Measurements from ENCODE around the gene GGT6. TPM values are rescaled to one million over a fixed set of nuclear protein-coding genes. Genes with fewer than 3 reads are reported as not detected.

GGT6 gene
- total and polyA plus RNA-seq, 4 donors: 0.15 TPM; not detected in 3

DNA sequence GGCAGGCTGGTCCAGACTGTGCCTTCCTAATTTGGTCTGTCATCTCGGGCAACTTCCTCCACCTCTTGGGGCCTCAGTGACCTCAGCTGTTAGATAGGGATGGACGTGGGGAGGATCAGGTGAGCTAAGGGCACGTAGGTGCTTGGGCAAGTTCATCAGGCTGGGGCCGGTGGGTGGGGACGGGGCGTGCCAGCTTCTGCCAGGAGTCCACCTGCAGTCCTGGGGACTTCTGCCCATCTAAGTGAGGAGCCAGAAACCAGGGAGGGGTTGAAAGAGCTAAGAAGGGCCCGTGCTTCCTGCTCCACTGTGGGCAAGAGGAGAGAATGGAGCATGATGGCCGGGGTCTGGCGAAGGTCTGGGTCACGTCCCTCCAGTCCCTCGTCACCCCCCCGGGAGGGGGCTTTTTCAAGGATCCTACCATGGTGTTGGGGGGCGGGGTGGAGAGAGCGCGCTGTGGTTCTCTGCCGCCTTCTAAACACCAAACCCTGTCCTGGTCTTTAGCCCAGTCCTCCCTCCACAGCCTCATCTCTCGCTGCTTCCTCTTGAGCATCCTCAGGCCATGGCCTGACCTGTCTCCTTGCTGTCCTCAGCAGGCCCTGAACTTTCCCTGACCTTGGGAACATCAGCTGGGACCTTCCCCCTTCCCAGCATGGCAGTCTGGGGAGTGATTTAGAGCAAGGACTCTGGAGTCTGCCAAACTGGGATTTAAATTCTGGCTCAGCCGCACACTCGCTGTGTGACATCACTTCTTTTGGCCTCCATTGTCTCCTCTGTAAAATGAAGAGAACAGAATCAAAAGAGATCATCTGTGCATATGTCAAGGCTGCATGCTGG lies 40.1 kb downstream of the GGT6 start:
- Histone ChIP-seq H3K27me3 (ENCODE audit: control insufficient read depth, insufficient read depth, low read length) (no peaks in the 10 kb centered on the region), H3K36me3 (ENCODE audit: control insufficient read depth, insufficient read depth, low read length) (peaks cover 36% of the 10 kb centered on the region), H3K27ac (ENCODE audit: low read depth, low read length) (peak overlapping the region; percentile 78), H3K4me1 (ENCODE audit: control insufficient read depth, insufficient read depth, low read length) (peaks cover 37% of the 10 kb centered on the region), H3K9me3 (ENCODE audit: control insufficient read depth, insufficient read depth, low read length) (no peaks in the 10 kb centered on the region), H3K4me3 (ENCODE audit: low read depth, low read length) (no peak overlapping the region)
- DNase-seq (ENCODE audit: low read depth in 4 of 6, low spot score in 6 of 6): no peak
- WGBS (ENCODE audit: insufficient coverage): 79% methylated on average over 13 of the region's 19 CpGs

GRCh38 chr17:4519361-4519788 lies 41.0 kb downstream of the GGT6 start:
- 33% methylated on average over 12 of the region's 14 CpGs for WGBS (ENCODE audit: insufficient coverage)
- Histone ChIP-seq H3K27me3 (ENCODE audit: control insufficient read depth, insufficient read depth, low read length) (no peaks in the 10 kb centered on the region), H3K27ac (ENCODE audit: low read depth, low read length) (peak overlapping the region; percentile 78), H3K4me3 (ENCODE audit: low read depth, low read length) (no peak overlapping the region), H3K9me3 (ENCODE audit: control insufficient read depth, insufficient read depth, low read length) (no peaks in the 10 kb centered on the region), H3K36me3 (ENCODE audit: control insufficient read depth, insufficient read depth, low read length) (peaks cover 34% of the 10 kb centered on the region), H3K4me1 (ENCODE audit: control insufficient read depth, insufficient read depth, low read length) (peaks cover 37% of the 10 kb centered on the region)
- DNase-seq (ENCODE audit: low read depth in 4 of 6, low spot score in 6 of 6): peak in 1 of 6 donors; percentile 42

GRCh38 chr17:4518901-4519300 lies 41.5 kb downstream of the GGT6 start:
- 85% methylated on average over 10 of the region's 10 CpGs for WGBS (ENCODE audit: insufficient coverage)
- Histone ChIP-seq H3K36me3 (ENCODE audit: control insufficient read depth, insufficient read depth, low read length) (peaks cover 38% of the 10 kb centered on the region), H3K27ac (ENCODE audit: low read depth, low read length) (peak overlapping the region; percentile 78), H3K9me3 (ENCODE audit: control insufficient read depth, insufficient read depth, low read length) (no peaks in the 10 kb centered on the region), H3K4me3 (ENCODE audit: low read depth, low read length) (no peak overlapping the region), H3K27me3 (ENCODE audit: control insufficient read depth, insufficient read depth, low read length) (no peaks in the 10 kb centered on the region), H3K4me1 (ENCODE audit: control insufficient read depth, insufficient read depth, low read length) (peaks cover 37% of the 10 kb centered on the region)
- no peak for DNase-seq (ENCODE audit: low read depth in 4 of 6, low spot score in 6 of 6)

DNA sequence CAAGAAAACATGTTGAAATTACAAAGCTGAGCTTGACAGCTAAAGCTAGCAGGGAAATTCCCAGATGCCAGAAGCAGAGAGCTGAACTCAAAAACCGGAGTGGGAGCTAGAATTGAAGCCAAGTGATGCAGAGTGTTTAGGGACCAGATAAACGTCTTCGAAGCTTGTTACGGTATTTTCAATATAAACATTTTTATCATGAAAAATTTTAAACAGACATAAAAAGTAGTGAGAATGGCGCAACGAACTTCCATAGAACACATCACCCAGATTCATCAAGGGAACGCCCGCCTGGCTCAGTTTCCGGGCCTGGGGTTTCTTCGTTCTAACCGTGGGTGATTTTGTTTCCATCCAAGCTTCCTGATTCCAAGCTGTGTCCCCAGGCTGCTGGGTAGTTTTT lies 43.6 kb downstream of the GGT6 start:
- 70% methylated on average over 2 of the region's 11 CpGs for WGBS (ENCODE audit: insufficient coverage)
- no peaks in the 10 kb centered on the region for H3K27me3 ChIP-seq (ENCODE audit: control insufficient read depth, insufficient read depth, low read length)
- no peak overlapping the region for H3K4me3 ChIP-seq (ENCODE audit: low read depth, low read length)
- H3K36me3 ChIP-seq (ENCODE audit: control insufficient read depth, insufficient read depth, low read length): peaks cover 46% of the 10 kb centered on the region
- peak overlapping the region; percentile 33 for H3K27ac ChIP-seq (ENCODE audit: low read depth, low read length)
- H3K9me3 ChIP-seq (ENCODE audit: control insufficient read depth, insufficient read depth, low read length): no peaks in the 10 kb centered on the region
- DNase-seq (ENCODE audit: low read depth in 4 of 6, low spot score in 6 of 6): peak in 1 of 6 donors; percentile 90
- H3K4me1 ChIP-seq (ENCODE audit: control insufficient read depth, insufficient read depth, low read length): peaks cover 30% of the 10 kb centered on the region

DNA sequence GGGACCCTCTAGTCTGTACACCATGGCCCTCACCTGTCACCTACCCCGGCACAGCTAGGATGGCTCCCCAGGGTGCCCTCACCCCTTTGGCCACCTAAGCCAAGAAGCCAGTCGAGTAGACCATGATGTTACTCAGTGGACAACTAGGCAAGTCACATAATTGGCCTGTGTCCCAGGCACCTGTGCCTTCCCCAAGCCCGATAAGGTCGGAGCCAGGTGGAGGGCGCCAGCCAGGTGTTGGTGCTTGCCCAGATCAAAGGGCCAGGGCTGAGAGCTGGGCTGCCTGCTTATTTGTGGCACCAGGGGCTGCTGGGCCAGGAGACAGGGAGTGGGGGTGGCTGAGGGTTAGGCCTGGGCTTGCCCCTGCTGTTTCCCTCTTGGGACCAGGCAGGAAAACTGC lies 44.9 kb downstream of the GGT6 start:
- H3K27me3 ChIP-seq (ENCODE audit: control insufficient read depth, insufficient read depth, low read length): no peaks in the 10 kb centered on the region
- H3K27ac ChIP-seq (ENCODE audit: low read depth, low read length): no peak overlapping the region
- WGBS (ENCODE audit: insufficient coverage): 82% methylated on average over 5 of the region's 5 CpGs
- peaks cover 48% of the 10 kb centered on the region for H3K36me3 ChIP-seq (ENCODE audit: control insufficient read depth, insufficient read depth, low read length)
- H3K4me3 ChIP-seq (ENCODE audit: low read depth, low read length): no peak overlapping the region
- no peaks in the 10 kb centered on the region for H3K9me3 ChIP-seq (ENCODE audit: control insufficient read depth, insufficient read depth, low read length)
- H3K4me1 ChIP-seq (ENCODE audit: control insufficient read depth, insufficient read depth, low read length): peaks cover 33% of the 10 kb centered on the region
- DNase-seq (ENCODE audit: low read depth in 4 of 6, low spot score in 6 of 6): no peak

- H3K9me3 ChIP-seq (ENCODE audit: control insufficient read depth, insufficient read depth, low read length): no peaks in the 10 kb centered on the region
- DNase-seq (ENCODE audit: low read depth in 4 of 6, low spot score in 6 of 6): no peak
- H3K27ac ChIP-seq (ENCODE audit: low read depth, low read length): no peak overlapping the region
- H3K27me3 ChIP-seq (ENCODE audit: control insufficient read depth, insufficient read depth, low read length): no peaks in the 10 kb centered on the region
- WGBS (ENCODE audit: insufficient coverage): 83% methylated on average over 7 of the region's 11 CpGs
- H3K4me3 ChIP-seq (ENCODE audit: low read depth, low read length): no peak overlapping the region
- peaks cover 45% of the 10 kb centered on the region for H3K36me3 ChIP-seq (ENCODE audit: control insufficient read depth, insufficient read depth, low read length)
- peaks cover 32% of the 10 kb centered on the region for H3K4me1 ChIP-seq (ENCODE audit: control insufficient read depth, insufficient read depth, low read length)
Observed at GRCh38 chr17:4514779-4515178, 45.6 kb downstream of the GGT6 start.

DNA sequence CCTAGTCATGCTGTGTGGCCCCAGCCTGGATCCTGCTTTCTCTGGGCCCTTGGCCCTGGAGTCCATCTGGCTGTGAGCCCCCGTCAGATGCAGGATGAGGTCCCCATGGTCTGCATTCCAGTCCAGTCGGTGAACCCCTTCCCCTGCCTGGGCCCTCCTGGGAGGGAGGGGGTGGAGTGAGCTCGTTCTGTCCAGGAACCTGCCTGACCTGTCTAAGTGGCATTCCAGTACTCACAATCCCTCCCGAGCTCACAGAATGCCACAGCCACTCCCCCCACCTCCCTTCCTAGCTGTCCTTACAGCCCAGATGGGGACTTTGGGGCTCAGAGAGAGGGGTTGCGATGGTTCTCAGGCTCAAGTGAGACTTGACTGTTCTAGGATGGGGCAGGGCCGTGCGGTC lies 46.2 kb downstream of the GGT6 start:
- no CpG with 5 or more reads among the region's 7 CpGs for WGBS (ENCODE audit: insufficient coverage)
- no peak for DNase-seq (ENCODE audit: low read depth in 4 of 6, low spot score in 6 of 6)
- H3K4me1 ChIP-seq (ENCODE audit: control insufficient read depth, insufficient read depth, low read length): peaks cover 32% of the 10 kb centered on the region

GRCh38 chr17:4513113-4514032 lies 47.0 kb downstream of the GGT6 start:
- Histone ChIP-seq H3K27ac (ENCODE audit: low read depth, low read length) (no peak overlapping the region), H3K36me3 (ENCODE audit: control insufficient read depth, insufficient read depth, low read length) (peaks cover 39% of the 10 kb centered on the region), H3K9me3 (ENCODE audit: control insufficient read depth, insufficient read depth, low read length) (no peaks in the 10 kb centered on the region), H3K27me3 (ENCODE audit: control insufficient read depth, insufficient read depth, low read length) (no peaks in the 10 kb centered on the region), H3K4me1 (ENCODE audit: control insufficient read depth, insufficient read depth, low read length) (peaks cover 32% of the 10 kb centered on the region), H3K4me3 (ENCODE audit: low read depth, low read length) (no peak overlapping the region)
- WGBS (ENCODE audit: insufficient coverage): 82% methylated on average over 23 of the region's 24 CpGs
- DNase-seq (ENCODE audit: low read depth in 4 of 6, low spot score in 6 of 6): no peak

More for the DNA sequence above, 46.2 kb downstream of the GGT6 start:
- Histone ChIP-seq H3K4me3 (ENCODE audit: low read depth, low read length) (no peak overlapping the region), H3K27ac (ENCODE audit: low read depth, low read length) (no peak overlapping the region), H3K36me3 (ENCODE audit: control insufficient read depth, insufficient read depth, low read length) (peaks cover 44% of the 10 kb centered on the region), H3K27me3 (ENCODE audit: control insufficient read depth, insufficient read depth, low read length) (no peaks in the 10 kb centered on the region), H3K9me3 (ENCODE audit: control insufficient read depth, insufficient read depth, low read length) (no peaks in the 10 kb centered on the region)

- no peak overlapping the region for H3K4me3 ChIP-seq (ENCODE audit: low read depth, low read length)
- H3K27ac ChIP-seq (ENCODE audit: low read depth, low read length): no peak overlapping the region
- peaks cover 32% of the 10 kb centered on the region for H3K4me1 ChIP-seq (ENCODE audit: control insufficient read depth, insufficient read depth, low read length)
- H3K9me3 ChIP-seq (ENCODE audit: control insufficient read depth, insufficient read depth, low read length): no peaks in the 10 kb centered on the region
- no peaks in the 10 kb centered on the region for H3K27me3 ChIP-seq (ENCODE audit: control insufficient read depth, insufficient read depth, low read length)
- DNase-seq (ENCODE audit: low read depth in 4 of 6, low spot score in 6 of 6): no peak
- 85% methylated on average over 31 of the region's 31 CpGs for WGBS (ENCODE audit: insufficient coverage)
- H3K36me3 ChIP-seq (ENCODE audit: control insufficient read depth, insufficient read depth, low read length): peaks cover 39% of the 10 kb centered on the region
Observed at GRCh38 chr17:4512156-4513112, 47.9 kb downstream of the GGT6 start.
